SK-N-SH (cell line): Measurements from ENCODE around the gene MOGAT3.

Experiments
- CTCF ChIP-seq: fragments of 200-600 bp; sonication (generic); IDR thresholded peaks from 2 replicates; pipeline ENCODE4 v1.6.1; 2017; ENCODE audit warnings: antibody characterized with exemption, mild to moderate bottlenecking, moderate library complexity
- EP300 ChIP-seq, 2 experiments: IDR thresholded peaks; 2 replicates each; pipeline versions ENCODE4 v1.4.0 to v1.6.1; 2012; ENCODE audit warnings: borderline replicate concordance in 1 of 2, low read depth in 1 of 2, low read length in 1 of 2
- FOXJ3 ChIP-seq: sonication (generic); formaldehyde crosslinking; IDR thresholded peaks from 2 replicates; pipeline ENCODE4 v1.5.1; 2020; ENCODE audit warnings: mild to moderate bottlenecking, missing genetic modification reagents
- MXI1 ChIP-seq: IDR thresholded peaks from 2 replicates; pipeline ENCODE4 v1.6.1; 2012; ENCODE audit warnings: mild to moderate bottlenecking, low read depth, low read length, improper control_type of control experiment
- RAD21 ChIP-seq: IDR thresholded peaks from 2 replicates; pipeline ENCODE4 v1.6.1; 2012; ENCODE audit warnings: mild to moderate bottlenecking, low read length
- REST ChIP-seq: IDR thresholded peaks from 2 replicates; pipeline ENCODE4 v1.6.1; 2012; ENCODE audit warnings: mild to moderate bottlenecking, low read depth, low read length, moderate library complexity

- TF ChIP-seq RAD21 (no peak), REST (no peak), CTCF (no peak), MXI1 (no peak), EP300 (IDR thresholded peaks at IDR 0.05; ENCODE audit: borderline replicate concordance in 1 of 2, low read depth in 1 of 2, low read length in 1 of 2) (no peak), FOXJ3 (CRISPR knock-in tag) (no peak)
These were observed 34.3 kb downstream of the MOGAT3 start for GRCh38 chr7:101166648-101166908.
